GM15510 (cell line): ENCODE measurements around the gene EIF3I.

ENCODE experiments used
- POLR2A ChIP-seq: IDR thresholded peaks from 3 replicates; pipeline ENCODE4 v1.6.1; 2011; ENCODE audit warnings: borderline replicate concordance; ENCODE audit not compliant: insufficient read length; ENCODE audit errors: extremely low read depth

EIF3I gene

DNA sequence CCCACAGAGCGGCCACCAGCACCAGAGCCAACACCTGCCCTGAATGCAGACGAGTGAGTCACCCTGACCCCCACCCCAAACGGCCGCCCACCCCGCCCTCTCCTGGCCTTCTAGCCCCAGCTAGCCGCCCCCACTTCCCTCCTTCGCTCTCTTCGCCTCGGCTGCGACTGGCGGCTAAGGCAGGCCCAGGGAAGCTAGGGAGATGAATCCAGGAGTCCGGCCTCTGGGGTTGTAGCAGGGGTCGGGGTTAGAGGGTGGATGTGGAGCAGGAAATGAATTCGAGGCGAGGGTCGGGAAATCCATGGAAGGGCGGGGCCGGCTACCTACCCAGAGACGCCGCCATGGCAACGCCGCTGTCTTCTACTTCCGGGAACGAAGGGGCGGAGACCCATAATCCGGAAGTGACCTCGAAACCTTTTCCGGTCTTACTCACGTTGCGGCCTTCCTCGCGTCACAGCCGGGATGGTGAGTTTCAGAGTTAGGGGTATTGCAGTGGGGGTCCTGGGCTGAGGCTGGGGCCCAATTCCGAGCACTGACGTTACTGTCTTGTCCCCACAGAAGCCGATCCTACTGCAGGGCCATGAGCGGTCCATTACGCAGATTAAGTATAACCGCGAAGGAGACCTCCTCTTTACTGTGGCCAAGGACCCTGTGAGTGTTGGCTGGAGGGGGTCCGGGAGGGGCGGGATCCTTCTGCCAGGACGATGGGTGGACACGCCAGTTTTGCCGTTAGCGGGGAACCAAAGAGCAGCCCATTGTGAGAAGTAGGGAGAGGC is at the start of gene EIF3I, which contains the start of gene TMEM234:
TSS of gene EIF3I (plus strand) at position 428 of the 776 bp plus-strand sequence. CDS start at position 463, 35 bp downstream.
TSS of gene TMEM234 (minus strand) at position 374 of the 776 bp plus-strand sequence. CDS start at position 343, 31 bp downstream.
- TF ChIP-seq POLR2A, result peak; percentile 80

- no peak for TF ChIP-seq POLR2A
Measured at GRCh38 chr1:32172621-32173245, 49.5 kb upstream of the EIF3I start.

- no peak for TF ChIP-seq POLR2A
Measured at GRCh38 chr1:32178380-32179192, 43.6 kb upstream of the EIF3I start.

GRCh38 chr1:32179193-32179442 is 43.1 kb upstream of the EIF3I start:
- no peak for TF ChIP-seq POLR2A

DNA sequence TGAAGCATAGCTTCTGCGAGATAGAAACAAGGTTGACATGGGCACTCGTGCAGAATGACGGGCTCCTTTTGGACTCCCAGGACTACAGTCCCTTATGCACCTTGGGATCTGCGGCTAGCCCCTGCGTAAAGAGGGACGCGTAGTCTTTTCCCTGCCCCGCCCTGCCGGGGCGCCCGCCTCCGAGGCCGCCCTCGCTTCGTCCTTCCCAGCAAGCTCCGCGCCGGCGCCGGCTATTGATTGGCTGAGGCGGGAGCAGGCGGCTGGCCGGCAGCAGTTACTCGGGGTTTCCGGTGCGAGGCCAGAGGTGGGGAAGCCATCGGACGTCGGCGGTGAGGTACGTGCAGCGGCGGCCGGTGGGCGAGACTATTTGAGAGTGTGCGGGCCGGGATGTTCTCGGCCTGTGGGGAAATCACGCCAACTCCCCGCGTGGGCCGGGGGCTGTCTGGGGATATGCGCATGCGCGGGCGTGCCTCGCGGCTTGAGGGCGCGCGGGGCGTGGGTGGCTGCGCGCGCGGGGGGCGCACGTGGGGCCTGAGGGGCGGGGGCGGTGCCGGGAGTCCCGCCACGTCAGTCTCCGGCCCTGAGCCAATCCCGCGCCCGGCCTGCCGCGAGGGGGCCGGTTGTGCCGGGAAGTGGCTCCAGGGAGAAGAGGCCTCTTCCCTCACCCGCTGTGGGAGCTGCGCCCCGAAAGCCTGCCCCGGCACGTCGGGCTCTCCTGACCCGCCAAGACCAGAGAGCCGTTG is 42.6 kb upstream of the EIF3I start, which contains the start of gene TXLNA:
TSS of gene TXLNA (plus strand) at position 233 of the 743 bp plus-strand sequence. CDS start 671 bp downstream, outside the sequence.
- peak; percentile 93 for TF ChIP-seq POLR2A

GRCh38 chr1:32180186-32181060 is 41.8 kb upstream of the EIF3I start:
- no peak for TF ChIP-seq POLR2A

GRCh38 chr1:32181065-32181464 is 41.1 kb upstream of the EIF3I start:
- TF ChIP-seq POLR2A, result no peak

DNA sequence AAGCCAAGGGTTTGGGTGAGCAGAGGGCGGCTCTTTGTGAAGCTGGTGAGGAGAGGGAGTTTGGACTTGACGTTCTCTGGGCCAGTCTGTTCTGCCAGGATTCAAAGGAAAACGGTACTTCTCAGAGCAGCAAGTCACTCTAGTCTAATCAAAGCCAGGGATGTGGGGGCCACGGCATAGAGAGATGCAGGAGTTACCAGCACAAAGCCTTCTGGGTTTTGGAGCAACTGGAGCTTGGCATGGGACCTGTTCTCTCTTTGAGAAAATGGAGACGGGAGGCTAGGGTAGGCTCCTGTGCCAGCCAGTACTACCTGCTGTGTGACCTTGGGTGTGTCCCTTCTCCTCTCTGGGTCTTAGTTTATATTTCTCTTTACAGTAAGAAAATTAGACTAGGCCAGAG is 40.6 kb upstream of the EIF3I start:
- no peak for TF ChIP-seq POLR2A

DNA sequence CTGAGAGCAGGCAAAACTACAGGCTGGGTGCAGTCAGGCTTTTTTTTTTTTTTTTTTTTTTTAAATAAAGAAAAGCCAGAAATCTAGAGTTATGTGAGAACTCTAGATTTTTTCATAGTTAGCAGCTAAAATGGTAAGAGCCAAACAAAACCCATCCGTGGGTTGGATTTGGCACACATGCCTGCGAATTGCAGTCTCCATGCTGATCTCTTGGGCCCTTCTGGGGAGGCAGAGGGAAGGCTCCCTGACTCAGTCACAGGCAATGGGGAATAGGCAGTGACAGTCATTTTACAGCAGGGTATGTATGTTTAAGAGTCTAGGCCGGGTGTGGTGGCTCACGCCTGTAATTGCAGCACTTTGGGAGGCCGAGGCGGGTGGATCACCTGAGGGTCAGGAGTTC is 40.1 kb upstream of the EIF3I start:
- no peak for TF ChIP-seq POLR2A

DNA sequence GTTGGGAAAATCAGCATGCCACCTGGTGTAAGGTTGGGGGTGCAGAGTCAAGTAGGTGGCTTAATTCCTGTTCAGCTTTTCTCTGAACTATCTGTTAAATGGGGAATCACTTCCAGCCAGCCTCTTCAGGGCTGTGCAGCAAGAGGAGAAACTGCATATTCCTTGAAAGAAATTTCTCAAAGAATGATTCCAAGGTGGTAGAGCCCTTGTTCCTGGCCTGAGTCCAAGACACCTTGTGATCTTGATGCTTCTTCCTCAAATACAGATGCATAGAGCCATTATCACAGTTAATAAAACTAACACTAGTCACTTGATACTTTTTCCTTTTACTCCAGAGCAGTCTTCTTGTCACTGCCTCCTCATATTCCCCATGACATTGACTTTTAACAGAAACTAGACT is 37.6 kb upstream of the EIF3I start:
- TF ChIP-seq POLR2A, result no peak

DNA sequence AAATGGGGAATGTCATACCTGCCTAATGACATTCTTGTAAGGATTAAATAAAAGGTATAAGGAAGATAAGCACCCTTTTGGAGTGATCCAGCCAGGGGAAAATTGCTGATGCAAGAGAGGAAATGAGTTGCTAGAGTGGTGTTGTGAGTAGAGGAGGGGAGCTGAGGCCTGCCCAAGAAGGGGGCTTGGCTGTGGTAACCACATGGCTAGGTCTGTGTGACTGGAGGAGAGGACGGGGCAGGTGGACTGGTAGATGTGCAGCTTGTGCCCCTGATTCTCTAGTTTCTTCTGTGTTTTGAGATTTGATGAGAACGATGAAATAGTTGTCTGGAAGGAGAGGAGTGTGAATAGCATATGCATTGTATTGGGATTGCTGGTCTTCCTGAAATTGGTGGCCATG is 36.1 kb upstream of the EIF3I start:
- TF ChIP-seq POLR2A, result no peak

GRCh38 chr1:32186491-32186890 is 35.7 kb upstream of the EIF3I start:
- TF ChIP-seq POLR2A, result no peak

DNA sequence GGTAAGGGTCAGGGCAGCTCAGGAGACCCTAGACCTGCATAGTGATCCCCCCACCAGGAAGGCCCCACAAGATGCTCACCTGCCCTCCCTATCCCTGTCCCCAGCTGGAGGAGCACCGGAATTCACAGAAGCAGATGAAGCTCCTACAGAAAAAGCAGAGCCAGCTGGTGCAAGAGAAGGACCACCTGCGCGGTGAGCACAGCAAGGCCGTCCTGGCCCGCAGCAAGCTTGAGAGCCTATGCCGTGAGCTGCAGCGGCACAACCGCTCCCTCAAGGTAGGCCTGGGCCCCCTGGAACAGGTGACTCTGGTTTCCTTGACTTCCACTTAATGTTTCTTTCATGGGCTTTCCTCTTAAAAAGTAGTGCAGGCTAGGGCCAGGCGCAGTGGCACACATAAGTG is 34.4 kb upstream of the EIF3I start:
- no peak for TF ChIP-seq POLR2A
